Testis (tissue), 3 donors: ENCODE results near the gene QRFP. TPM values are rescaled to one million over a fixed set of nuclear protein-coding genes. Genes with fewer than 3 reads are reported as not detected.
"Not testable (repeated sequence)": the region's sequence is repeated elsewhere in the genome, so short reads cannot be mapped to it uniquely, and the experiment has no call there.

Source experiments
- DNase-seq: peaks from one replicate; pipeline ENCODE4 v3.0.0-alpha.2; 2019
- H3K27ac ChIP-seq, 2 donors: fragments of 200-600 bp; sonication (generic); one replicate each; pipeline ENCODE4 v1.5.1; 2019
- H3K27me3 ChIP-seq: fragments of 200-600 bp; sonication (generic); one replicate; pipeline ENCODE4 v1.5.1; 2019
- H3K36me3 ChIP-seq: fragments of 200-600 bp; sonication (generic); one replicate; pipeline ENCODE4 v1.5.1; 2017; ENCODE audit warnings: low read depth; ENCODE audit errors: missing control alignments
- H3K4me1 ChIP-seq: fragments of 200-600 bp; sonication (generic); one replicate; pipeline ENCODE4 v1.5.1; 2019
- H3K4me3 ChIP-seq, 2 donors: fragments of 200-600 bp; sonication (generic); one replicate each; pipeline ENCODE4 v1.5.1; 2017 to 2019
- H3K9me3 ChIP-seq: fragments of 200-600 bp; sonication (generic); one replicate; pipeline ENCODE4 v1.5.1; 2017
- POLR2A ChIP-seq: fragments of 450-650 bp; IDR thresholded peaks from one replicate; pipeline ENCODE4 v1.6.1; 2017; ENCODE audit warnings: antibody characterized with exemption, mild to moderate bottlenecking, moderate library complexity
- WGBS, 2 donors: methylation state at CpG; one replicate each; pipeline ENCODE4 v1.1.5; 2018; 5-methylcytosine and 5-hydroxymethylcytosine counted together
- intact Hi-C: fragments of 100-400 bp; cut with DNase I; formaldehyde crosslinking; loops from one replicate; pipeline ENCODE4 v1.15.1; 2023; ENCODE audit warnings: low total_unique reads
- polyA plus RNA-seq: library from polyadenylated mRNA; stranded (reverse); fragments of 350-450 nt; fragmentation: Illumina TruSeq; extraction: RNeasy Lipid Tissue Mini Kit (QIAGEN cat#74804); gene quantifications from one replicate; pipeline ENCODE4 v1.2.3, GENCODE V29; 2014; ENCODE audit warnings: low read depth, low replicate concordance; ENCODE audit not compliant: insufficient read depth
- total RNA-seq, 2 donors: library from RNA; depleted of rRNA; stranded (reverse); fragments of >200 nt; gene quantifications; one replicate each; pipeline ENCODE4 v1.2.3, GENCODE V29; 2016
- TF ChIP-seq, protein P1 (sequence below), 3 experiments: fragments of 450-650 bp in 2 of 3; fragments of 200-600 bp in 1 of 3; sonication (generic) in 1 of 3; IDR thresholded peaks; one replicate each; pipeline ENCODE4 v1.5.1; 2016 to 2019; ENCODE audit warnings: antibody characterized with exemption in 3 of 3, mild to moderate bottlenecking in 2 of 3, moderate library complexity in 1 of 3

The QRFP gene
- total and polyA plus RNA-seq, 3 donors from 2014 or later: 0.24 TPM; not detected in 2

DNA sequence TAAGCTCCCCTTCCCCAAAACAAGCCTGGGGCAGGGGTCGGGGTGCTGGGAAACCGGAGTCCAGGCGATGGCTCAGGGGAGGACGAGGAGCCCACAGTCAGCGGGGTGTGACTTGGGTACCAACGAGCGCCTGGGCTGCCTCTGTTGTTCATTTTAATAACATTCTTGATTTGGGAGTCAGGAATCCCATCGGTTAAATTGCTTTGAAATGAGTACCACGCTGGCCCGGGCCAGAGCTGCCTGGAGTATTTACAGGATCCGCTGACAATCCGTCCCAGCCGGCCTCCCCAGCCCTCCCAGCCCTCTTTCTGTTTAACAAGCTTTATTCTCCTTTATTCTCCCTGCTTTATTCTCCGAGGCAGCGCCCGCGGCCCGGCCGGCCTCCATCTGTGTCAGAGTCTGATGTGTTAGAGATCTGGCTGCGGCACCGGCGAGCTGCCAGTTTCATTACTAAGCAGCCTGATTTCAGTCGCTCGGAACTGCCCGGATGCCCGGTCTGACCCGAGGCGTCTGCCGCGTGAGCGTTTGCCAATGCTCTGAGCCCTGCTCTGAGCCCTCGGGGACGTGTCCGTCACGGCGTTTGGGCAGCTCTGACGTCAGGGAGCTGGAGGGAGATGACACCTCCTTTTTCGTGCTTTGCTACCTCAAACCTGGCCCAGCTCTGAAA, 16.5 kb upstream of the QRFP start:
- Histone ChIP-seq H3K36me3 (no peaks in the 10 kb centered on the region), H3K27me3 (no peaks in the 10 kb centered on the region), H3K9me3 (no peaks in the 10 kb centered on the region), H3K4me1 (no peaks in the 10 kb centered on the region), H3K4me3 (no peak overlapping the region), H3K27ac (no peak overlapping the region)
- TF ChIP-seq, protein P1, sequence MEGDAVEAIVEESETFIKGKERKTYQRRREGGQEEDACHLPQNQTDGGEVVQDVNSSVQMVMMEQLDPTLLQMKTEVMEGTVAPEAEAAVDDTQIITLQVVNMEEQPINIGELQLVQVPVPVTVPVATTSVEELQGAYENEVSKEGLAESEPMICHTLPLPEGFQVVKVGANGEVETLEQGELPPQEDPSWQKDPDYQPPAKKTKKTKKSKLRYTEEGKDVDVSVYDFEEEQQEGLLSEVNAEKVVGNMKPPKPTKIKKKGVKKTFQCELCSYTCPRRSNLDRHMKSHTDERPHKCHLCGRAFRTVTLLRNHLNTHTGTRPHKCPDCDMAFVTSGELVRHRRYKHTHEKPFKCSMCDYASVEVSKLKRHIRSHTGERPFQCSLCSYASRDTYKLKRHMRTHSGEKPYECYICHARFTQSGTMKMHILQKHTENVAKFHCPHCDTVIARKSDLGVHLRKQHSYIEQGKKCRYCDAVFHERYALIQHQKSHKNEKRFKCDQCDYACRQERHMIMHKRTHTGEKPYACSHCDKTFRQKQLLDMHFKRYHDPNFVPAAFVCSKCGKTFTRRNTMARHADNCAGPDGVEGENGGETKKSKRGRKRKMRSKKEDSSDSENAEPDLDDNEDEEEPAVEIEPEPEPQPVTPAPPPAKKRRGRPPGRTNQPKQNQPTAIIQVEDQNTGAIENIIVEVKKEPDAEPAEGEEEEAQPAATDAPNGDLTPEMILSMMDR (IDR thresholded peaks at IDR 0.05): no peak
- no peak for TF ChIP-seq POLR2A
- no peak for DNase-seq
- 82 to 84% methylated on average over 34 to 38 of the region's 38 CpGs for WGBS, 2 donors
- intact Hi-C loops: no loop called here

DNA sequence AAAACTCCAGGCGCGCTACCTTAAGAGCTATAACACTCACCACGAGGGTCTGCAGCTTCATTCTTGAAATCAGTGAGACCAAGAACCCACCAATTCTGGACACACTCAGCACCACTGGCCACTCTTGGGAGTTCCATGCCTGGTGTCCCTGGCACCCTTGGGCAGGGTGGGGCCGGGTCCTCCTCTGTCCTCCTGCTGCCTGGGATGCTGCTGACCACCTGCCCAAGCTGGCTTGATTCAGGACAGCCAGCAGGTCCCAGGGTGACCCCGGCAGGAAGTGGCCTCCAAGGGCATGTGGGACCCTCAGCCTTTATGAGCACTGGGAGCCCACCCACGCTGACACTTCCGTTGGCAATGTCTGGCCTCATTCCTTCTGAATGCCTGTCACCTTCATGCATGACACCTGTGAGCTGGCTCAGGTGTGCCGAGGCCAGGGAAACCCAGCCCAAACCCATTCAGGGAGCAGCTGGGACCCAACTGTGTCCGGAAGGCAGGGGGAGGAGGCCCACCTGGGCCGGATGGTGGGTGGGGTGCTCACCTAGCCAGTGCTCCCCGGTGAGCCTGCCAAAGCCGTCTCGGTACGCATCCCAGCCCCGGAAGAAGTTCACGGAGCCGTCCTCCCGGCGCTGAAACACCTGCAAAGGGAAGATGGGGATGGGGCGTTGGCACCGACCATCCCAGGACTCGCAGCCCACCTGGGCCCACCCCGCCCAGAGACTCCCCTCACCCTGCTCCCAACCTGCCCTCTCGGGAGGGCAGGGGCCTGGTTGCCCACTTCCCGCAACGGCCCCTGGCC, 14.8 kb upstream of the QRFP start:
- Histone ChIP-seq H3K4me1 (no peaks in the 10 kb centered on the region), H3K27me3 (no peaks in the 10 kb centered on the region), H3K4me3 (no peak overlapping the region), H3K36me3 (no peaks in the 10 kb centered on the region), H3K27ac (no peak overlapping the region), H3K9me3 (no peaks in the 10 kb centered on the region)
- intact Hi-C loops: no loop called here
- WGBS, 2 donors: 77 to 90% methylated on average over 22 to 26 of the region's 26 CpGs
- DNase-seq: no peak
- TF ChIP-seq, protein P1 (IDR thresholded peaks at IDR 0.05): no peak

- H3K9me3 ChIP-seq, intact Hi-C loops, H3K27me3 ChIP-seq, H3K36me3 ChIP-seq, H3K27ac ChIP-seq, H3K4me1 ChIP-seq, H3K4me3 ChIP-seq, DNase-seq: not testable (repeated sequence)
- 64 to 67% methylated on average over 1 of the region's 1 CpG for WGBS, 2 donors
Measured at GRCh38 chr9:130910670-130911069, 14.1 kb upstream of the QRFP start.

DNA sequence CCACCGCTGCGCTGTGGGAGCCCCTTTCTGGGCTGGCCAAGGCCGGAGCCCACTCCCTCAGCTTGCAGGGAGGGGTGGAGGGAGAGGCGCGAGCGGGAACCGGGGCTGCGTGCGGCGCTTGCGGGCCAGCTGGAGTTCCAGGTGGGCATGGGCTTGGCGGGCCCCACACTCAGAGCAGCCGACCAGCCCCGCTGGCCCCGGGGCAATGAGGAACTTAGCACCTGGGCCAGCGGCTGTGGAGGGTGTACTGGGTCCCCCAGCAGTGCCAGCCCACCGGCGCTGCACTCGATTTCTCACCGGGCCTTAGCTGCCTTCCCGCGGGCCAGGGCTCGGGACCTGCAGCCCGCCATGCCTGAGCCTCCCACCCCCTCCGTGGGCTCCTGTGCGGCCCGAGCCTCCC, 13.4 kb upstream of the QRFP start:
- H3K27me3 ChIP-seq, H3K4me1 ChIP-seq, H3K9me3 ChIP-seq, H3K4me3 ChIP-seq, H3K36me3 ChIP-seq, H3K27ac ChIP-seq, intact Hi-C loops, DNase-seq: not testable (repeated sequence)
- 69% methylated on average over 22 of the region's 27 CpGs; no CpG with 5 or more reads in 1 of the 2 donors for WGBS, 2 donors

GRCh38 chr9:130908878-130909355, 12.3 kb upstream of the QRFP start:
- Histone ChIP-seq H3K27ac (no peak overlapping the region), H3K9me3 (no peaks in the 10 kb centered on the region), H3K4me3 (no peak overlapping the region), H3K4me1 (no peaks in the 10 kb centered on the region), H3K36me3 (no peaks in the 10 kb centered on the region), H3K27me3 (no peaks in the 10 kb centered on the region)
- no peak for TF ChIP-seq POLR2A
- TF ChIP-seq, protein P1 (IDR thresholded peaks at IDR 0.05): no peak
- intact Hi-C loops: no loop called here
- DNase-seq: no peak
- 89 to 92% methylated on average over 17 to 19 of the region's 19 CpGs for WGBS, 2 donors
